Gastrocnemius medialis (tissue), 4 donors: Measurements from ENCODE around the gene ARHGEF7. TPM values are rescaled to one million over a fixed set of nuclear protein-coding genes. Genes with fewer than 3 reads are reported as not detected.

Experiments
- ATAC-seq, 2 donors: fragments of 150-250 bp; one replicate each; pipeline ENCODE4 v1.9.1; 2016
- DNase-seq, 2 donors: peaks; one replicate each; pipeline ENCODE4 v3.0.0-alpha.2; 2019
- H3K27ac ChIP-seq, 4 donors: fragments of 200-600 bp; sonication (generic); 1 replicate in 1 of 4; 2 replicates in 3 of 4; pipeline ENCODE4 v1.5.1; 2016 to 2018; ENCODE audit warnings: mild to moderate bottlenecking in 2 of 4, moderate library complexity in 1 of 4
- H3K27me3 ChIP-seq, 3 donors: fragments of 200-600 bp; sonication (generic) in 2 of 3; 1 replicate in 1 of 3; 2 replicates in 2 of 3; pipeline versions ENCODE4 v1.5.1 to v1.6.0; 2016 to 2019; ENCODE audit warnings: mild to moderate bottlenecking in 1 of 3, moderate library complexity in 1 of 3
- H3K36me3 ChIP-seq, 2 donors: fragments of 200-600 bp; sonication (generic) in 1 of 2; one replicate each; pipeline ENCODE4 v1.5.1; 2017 to 2018
- H3K4me1 ChIP-seq, 2 donors: fragments of 200-600 bp; sonication (generic) in 1 of 2; one replicate each; pipeline ENCODE4 v1.5.1; 2016 to 2017; ENCODE audit warnings: mild to moderate bottlenecking in 2 of 2
- H3K4me3 ChIP-seq, 4 donors: fragments of 200-600 bp; sonication (generic) in 3 of 4; 1 replicate in 1 of 4; 2 replicates in 3 of 4; pipeline ENCODE4 v1.5.1; 2016 to 2019; ENCODE audit warnings: mild to moderate bottlenecking in 2 of 4
- H3K9me3 ChIP-seq, 3 donors: fragments of 200-600 bp; sonication (generic) in 2 of 3; 1 replicate in 1 of 3; 2 replicates in 2 of 3; pipeline ENCODE4 v1.5.1; 2016 to 2019
- CTCF ChIP-seq, 5 experiments: fragments of 450-650 bp in 3 of 5; fragments of 200-600 bp in 2 of 5; sonication (generic) in 2 of 5; IDR thresholded peaks in 4 of 5; conservative IDR thresholded peaks in 1 of 5; 1 replicate in 4 of 5; 2 replicates in 1 of 5; pipeline ENCODE4 v1.5.1; 2016 to 2019; ENCODE audit warnings: antibody characterized with exemption in 5 of 5, mild to moderate bottlenecking in 3 of 5, moderate library complexity in 3 of 5
- POLR2A ChIP-seq, 2 donors: fragments of 450-650 bp; IDR thresholded peaks; one replicate each; pipeline ENCODE4 v1.6.1; 2017; ENCODE audit warnings: antibody characterized with exemption in 2 of 2, mild to moderate bottlenecking in 2 of 2, moderate library complexity in 2 of 2
- in situ Hi-C, 4 donors: fragments of 200-750 bp; cut with MboI; loops; one replicate each; pipeline versions ENCODE4 v1.15.0 to v1.8.0; 2017; ENCODE audit warnings: low sequenced_read_pairs in 4 of 4
- intact Hi-C: fragments of 100-400 bp; cut with DNase I; formaldehyde crosslinking; loops from one replicate; pipeline ENCODE4 v1.15.1; 2023; ENCODE audit warnings: low total_unique reads
- total RNA-seq, 4 donors: library from RNA; depleted of rRNA; stranded (reverse); fragments of >200 nt; gene quantifications; one replicate each; pipeline versions ENCODE4 v1.1.0 to v1.2.3, GENCODE V29; 2016

ARHGEF7 gene
- total RNA-seq, 4 donors from 2014 or later: 24.5 to 56.9 (median 31.3) TPM

GRCh38 chr13:111175935-111176334 is 60.8 kb downstream of the ARHGEF7 start:
- no peak overlapping the region for H3K4me3 ChIP-seq
- DNase-seq: no peak
- peaks cover 86 to 91% of the 10 kb centered on the region in 2 donors for H3K4me1 ChIP-seq
- no peak for ATAC-seq
- H3K27me3 ChIP-seq: no peaks in the 10 kb centered on the region
- H3K36me3 ChIP-seq: no peaks in the 10 kb centered on the region
- no peaks in the 10 kb centered on the region for H3K9me3 ChIP-seq
- intact Hi-C loops: no loop called here
- peak overlapping the region; percentile 73 to 82 (median 80) for H3K27ac ChIP-seq
- in situ Hi-C loops: no loop called here
- no peak for TF ChIP-seq POLR2A (IDR thresholded peaks at IDR 0.05)
- no peak for TF ChIP-seq CTCF (IDR thresholded peaks at IDR 0.05 in 4 of 5, conservative IDR thresholded peaks at IDR 0.05 in 1 of 5)

GRCh38 chr13:111176421-111176820 is 61.3 kb downstream of the ARHGEF7 start:
- no peak for TF ChIP-seq CTCF (IDR thresholded peaks at IDR 0.05 in 4 of 5, conservative IDR thresholded peaks at IDR 0.05 in 1 of 5)
- H3K27me3 ChIP-seq: no peaks in the 10 kb centered on the region
- DNase-seq: no peak
- intact Hi-C loops (no loop called here), in situ Hi-C loops (no loop called here)
- H3K4me1 ChIP-seq: peaks cover 86 to 91% of the 10 kb centered on the region in 2 donors
- H3K36me3 ChIP-seq: no peaks in the 10 kb centered on the region
- H3K27ac ChIP-seq: peak overlapping the region; percentile 73 to 82 (median 80)
- no peak for ATAC-seq
- no peak overlapping the region for H3K4me3 ChIP-seq
- no peaks in the 10 kb centered on the region for H3K9me3 ChIP-seq

- intact Hi-C loops: no loop called here
- H3K4me3 ChIP-seq: no peak overlapping the region
- no peaks in the 10 kb centered on the region for H3K27me3 ChIP-seq
- peaks cover 85% of the 10 kb centered on the region in 2 donors for H3K4me1 ChIP-seq
- in situ Hi-C loops: no loop called here
- ATAC-seq (peak; percentile 66 to 84), DNase-seq (peak; percentile 19 to 61)
- no peaks in the 10 kb centered on the region for H3K9me3 ChIP-seq
- peak overlapping the region; percentile 73 to 82 (median 80) for H3K27ac ChIP-seq
- H3K36me3 ChIP-seq: no peaks in the 10 kb centered on the region
- TF ChIP-seq CTCF (IDR thresholded peaks at IDR 0.05 in 4 of 5, conservative IDR thresholded peaks at IDR 0.05 in 1 of 5) (no peak), POLR2A (IDR thresholded peaks at IDR 0.05) (peak in 1 of 2 donors; percentile 43)
Measured at GRCh38 chr13:111177081-111177711, 62.1 kb downstream of the ARHGEF7 start.

GRCh38 chr13:111177921-111178320 is 62.8 kb downstream of the ARHGEF7 start:
- H3K9me3 ChIP-seq: no peaks in the 10 kb centered on the region
- H3K27me3 ChIP-seq: no peaks in the 10 kb centered on the region
- no peaks in the 10 kb centered on the region for H3K36me3 ChIP-seq
- peaks cover 80 to 82% of the 10 kb centered on the region in 2 donors for H3K4me1 ChIP-seq
- no peak overlapping the region for H3K4me3 ChIP-seq
- in situ Hi-C loops: no loop called here
- TF ChIP-seq CTCF (IDR thresholded peaks at IDR 0.05 in 4 of 5, conservative IDR thresholded peaks at IDR 0.05 in 1 of 5) (no peak), POLR2A (IDR thresholded peaks at IDR 0.05) (no peak)
- intact Hi-C loops: no loop called here
- peak; percentile 37 to 43 for ATAC-seq
- H3K27ac ChIP-seq: peak overlapping the region; percentile 73 to 82 (median 80)
- no peak for DNase-seq
